ENCODE data around the gene TMTC1. TPM values are rescaled to one million over a fixed set of nuclear protein-coding genes. Genes with fewer than 3 reads are reported as not detected.

TMTC1 gene
- polyA plus RNA-seq, 1 of the 3 experiments (the other 2 are of a cell fraction) = 0.13 TPM

- 66% methylated on average over 3 of the region's 3 CpGs for WGBS (ENCODE audit: low lambda C conversion rate)
- H3K9ac ChIP-seq = no peak overlapping the region
- H3K27me3 ChIP-seq (ENCODE audit: insufficient read depth) = no peaks in the 10 kb centered on the region
- TF ChIP-seq FOSL2 (IDR thresholded peaks at IDR 0.05; ENCODE audit: borderline replicate concordance, low read depth) (no peak), ZBTB33 (IDR thresholded peaks at IDR 0.05; ENCODE audit: borderline replicate concordance, low read depth) (no peak), NFIC (IDR thresholded peaks at IDR 0.05; ENCODE audit: borderline replicate concordance) (no peak), CHD2 (IDR thresholded peaks at IDR 0.05; ENCODE audit: low read length, partially characterized antibody) (no peak), USF2 (IDR thresholded peaks at IDR 0.05; ENCODE audit: borderline replicate concordance, low read depth, low read length) (no peak), TAF1 (IDR thresholded peaks at IDR 0.05; ENCODE audit: borderline replicate concordance, low read depth, low read length) (no peak), MXI1 (IDR thresholded peaks at IDR 0.05; ENCODE audit: low read depth, low read length) (no peak), ELF1 (IDR thresholded peaks at IDR 0.05) (no peak), EZH2phosphoT487 (IDR thresholded peaks at IDR 0.05; ENCODE audit: borderline replicate concordance, low read depth) (no peak), SIN3A (IDR thresholded peaks at IDR 0.05; ENCODE audit: borderline replicate concordance, low read depth, low read length) (no peak)
- TF ChIP-seq, protein P1, sequence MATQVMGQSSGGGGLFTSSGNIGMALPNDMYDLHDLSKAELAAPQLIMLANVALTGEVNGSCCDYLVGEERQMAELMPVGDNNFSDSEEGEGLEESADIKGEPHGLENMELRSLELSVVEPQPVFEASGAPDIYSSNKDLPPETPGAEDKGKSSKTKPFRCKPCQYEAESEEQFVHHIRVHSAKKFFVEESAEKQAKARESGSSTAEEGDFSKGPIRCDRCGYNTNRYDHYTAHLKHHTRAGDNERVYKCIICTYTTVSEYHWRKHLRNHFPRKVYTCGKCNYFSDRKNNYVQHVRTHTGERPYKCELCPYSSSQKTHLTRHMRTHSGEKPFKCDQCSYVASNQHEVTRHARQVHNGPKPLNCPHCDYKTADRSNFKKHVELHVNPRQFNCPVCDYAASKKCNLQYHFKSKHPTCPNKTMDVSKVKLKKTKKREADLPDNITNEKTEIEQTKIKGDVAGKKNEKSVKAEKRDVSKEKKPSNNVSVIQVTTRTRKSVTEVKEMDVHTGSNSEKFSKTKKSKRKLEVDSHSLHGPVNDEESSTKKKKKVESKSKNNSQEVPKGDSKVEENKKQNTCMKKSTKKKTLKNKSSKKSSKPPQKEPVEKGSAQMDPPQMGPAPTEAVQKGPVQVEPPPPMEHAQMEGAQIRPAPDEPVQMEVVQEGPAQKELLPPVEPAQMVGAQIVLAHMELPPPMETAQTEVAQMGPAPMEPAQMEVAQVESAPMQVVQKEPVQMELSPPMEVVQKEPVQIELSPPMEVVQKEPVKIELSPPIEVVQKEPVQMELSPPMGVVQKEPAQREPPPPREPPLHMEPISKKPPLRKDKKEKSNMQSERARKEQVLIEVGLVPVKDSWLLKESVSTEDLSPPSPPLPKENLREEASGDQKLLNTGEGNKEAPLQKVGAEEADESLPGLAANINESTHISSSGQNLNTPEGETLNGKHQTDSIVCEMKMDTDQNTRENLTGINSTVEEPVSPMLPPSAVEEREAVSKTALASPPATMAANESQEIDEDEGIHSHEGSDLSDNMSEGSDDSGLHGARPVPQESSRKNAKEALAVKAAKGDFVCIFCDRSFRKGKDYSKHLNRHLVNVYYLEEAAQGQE (IDR thresholded peaks at IDR 0.05; ENCODE audit: low read depth, low read length) = no peak
- TF ChIP-seq, protein P2, sequence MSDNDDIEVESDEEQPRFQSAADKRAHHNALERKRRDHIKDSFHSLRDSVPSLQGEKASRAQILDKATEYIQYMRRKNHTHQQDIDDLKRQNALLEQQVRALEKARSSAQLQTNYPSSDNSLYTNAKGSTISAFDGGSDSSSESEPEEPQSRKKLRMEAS (IDR thresholded peaks at IDR 0.05; ENCODE audit: low read depth) = no peak
- TF ChIP-seq, protein P3, sequence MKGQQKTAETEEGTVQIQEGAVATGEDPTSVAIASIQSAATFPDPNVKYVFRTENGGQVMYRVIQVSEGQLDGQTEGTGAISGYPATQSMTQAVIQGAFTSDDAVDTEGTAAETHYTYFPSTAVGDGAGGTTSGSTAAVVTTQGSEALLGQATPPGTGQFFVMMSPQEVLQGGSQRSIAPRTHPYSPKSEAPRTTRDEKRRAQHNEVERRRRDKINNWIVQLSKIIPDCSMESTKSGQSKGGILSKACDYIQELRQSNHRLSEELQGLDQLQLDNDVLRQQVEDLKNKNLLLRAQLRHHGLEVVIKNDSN (IDR thresholded peaks at IDR 0.05; ENCODE audit: borderline replicate concordance, low read depth) = no peak
- TF ChIP-seq, protein P4, sequence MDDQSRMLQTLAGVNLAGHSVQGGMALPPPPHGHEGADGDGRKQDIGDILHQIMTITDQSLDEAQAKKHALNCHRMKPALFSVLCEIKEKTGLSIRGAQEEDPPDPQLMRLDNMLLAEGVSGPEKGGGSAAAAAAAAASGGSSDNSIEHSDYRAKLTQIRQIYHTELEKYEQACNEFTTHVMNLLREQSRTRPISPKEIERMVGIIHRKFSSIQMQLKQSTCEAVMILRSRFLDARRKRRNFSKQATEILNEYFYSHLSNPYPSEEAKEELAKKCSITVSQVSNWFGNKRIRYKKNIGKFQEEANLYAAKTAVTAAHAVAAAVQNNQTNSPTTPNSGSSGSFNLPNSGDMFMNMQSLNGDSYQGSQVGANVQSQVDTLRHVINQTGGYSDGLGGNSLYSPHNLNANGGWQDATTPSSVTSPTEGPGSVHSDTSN (IDR thresholded peaks at IDR 0.05) = no peak
- no peaks in the 10 kb centered on the region for H3K4me1 ChIP-seq (ENCODE audit: control insufficient read depth in 1 of 2, insufficient read depth in 2 of 2, low read depth in 1 of 2, low read length in 1 of 2)
- H3K4me2 ChIP-seq = no peak overlapping the region
- no peak overlapping the region for H3K4me3 ChIP-seq (ENCODE audit: low read depth in 2 of 2, low read length in 1 of 2)
- H3K9me3 ChIP-seq = no peaks in the 10 kb centered on the region
- no peaks in the 10 kb centered on the region for H3K9me2 ChIP-seq
- ChIA-PET POLR2A (no interaction called here), CTCF (no interaction called here)
- no peak overlapping the region for H3K27ac ChIP-seq (ENCODE audit: low read depth in 2 of 2, low read length in 1 of 2)
- no peaks in the 10 kb centered on the region for H4K20me1 ChIP-seq (ENCODE audit: insufficient read depth)
- H3K36me3 ChIP-seq (replicated peaks in 1 of 2; ENCODE audit: control insufficient read depth in 1 of 2, insufficient read depth in 2 of 2, low read length in 1 of 2) = no peaks in the 10 kb centered on the region
- no peaks in the 10 kb centered on the region for H3K79me2 ChIP-seq (ENCODE audit: insufficient read depth)
- H3F3A ChIP-seq (replicated peaks; ENCODE audit: insufficient read depth) = no peaks in the 10 kb centered on the region
- no peak for DNase-seq
- no peak overlapping the region for H2AFZ ChIP-seq (ENCODE audit: low read depth)
These were observed 126.8 kb downstream of the TMTC1 start for GRCh38 chr12:29656762-29657538.
